ENCODE data around the gene PMM2.
"Not testable (repeated sequence)": the region's sequence is repeated elsewhere in the genome, so short reads cannot be mapped to it uniquely, and the experiment has no call there.

DNA sequence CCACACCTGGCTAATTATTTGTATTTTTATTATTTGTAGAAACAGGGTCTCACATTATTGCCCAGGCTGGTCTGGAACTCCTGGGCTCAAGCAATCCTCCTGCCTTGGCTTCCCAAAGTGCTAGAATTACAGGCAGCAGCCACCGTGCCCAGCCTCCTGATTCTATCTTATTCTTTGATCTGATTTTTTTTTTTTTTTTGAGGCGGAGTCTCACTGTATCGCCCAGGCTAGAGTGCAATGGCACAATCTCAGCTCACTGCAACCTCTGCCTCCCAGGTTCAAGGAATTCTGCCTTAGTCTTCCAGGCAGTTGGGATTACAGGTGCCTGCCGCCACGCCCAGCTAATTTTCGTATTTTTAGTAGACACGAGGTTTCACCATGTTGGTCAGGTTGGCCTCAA, 77.7 kb downstream of the PMM2 start:
- TF ChIP-seq, protein P1, sequence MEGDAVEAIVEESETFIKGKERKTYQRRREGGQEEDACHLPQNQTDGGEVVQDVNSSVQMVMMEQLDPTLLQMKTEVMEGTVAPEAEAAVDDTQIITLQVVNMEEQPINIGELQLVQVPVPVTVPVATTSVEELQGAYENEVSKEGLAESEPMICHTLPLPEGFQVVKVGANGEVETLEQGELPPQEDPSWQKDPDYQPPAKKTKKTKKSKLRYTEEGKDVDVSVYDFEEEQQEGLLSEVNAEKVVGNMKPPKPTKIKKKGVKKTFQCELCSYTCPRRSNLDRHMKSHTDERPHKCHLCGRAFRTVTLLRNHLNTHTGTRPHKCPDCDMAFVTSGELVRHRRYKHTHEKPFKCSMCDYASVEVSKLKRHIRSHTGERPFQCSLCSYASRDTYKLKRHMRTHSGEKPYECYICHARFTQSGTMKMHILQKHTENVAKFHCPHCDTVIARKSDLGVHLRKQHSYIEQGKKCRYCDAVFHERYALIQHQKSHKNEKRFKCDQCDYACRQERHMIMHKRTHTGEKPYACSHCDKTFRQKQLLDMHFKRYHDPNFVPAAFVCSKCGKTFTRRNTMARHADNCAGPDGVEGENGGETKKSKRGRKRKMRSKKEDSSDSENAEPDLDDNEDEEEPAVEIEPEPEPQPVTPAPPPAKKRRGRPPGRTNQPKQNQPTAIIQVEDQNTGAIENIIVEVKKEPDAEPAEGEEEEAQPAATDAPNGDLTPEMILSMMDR (IDR thresholded peaks at IDR 0.05; ENCODE audit: borderline replicate concordance, extremely low read depth, low read length, poor library complexity, severe bottlenecking) = not testable (repeated sequence)
- TF ChIP-seq EZH2 (IDR thresholded peaks at IDR 0.05; ENCODE audit: borderline replicate concordance, low read depth, low read length, severe bottlenecking) = not testable (repeated sequence)
